ENCODE measurements around the gene ACOX1. TPM values are rescaled to one million over a fixed set of nuclear protein-coding genes. Genes with fewer than 3 reads are reported as not detected.
A peak's percentile ranks its signal among the peaks of the same experiment; 100 is the strongest.

ACOX1 gene
- total and polyA plus RNA-seq, 2 of the 13 experiments (the other 11 are each of a cell fraction or from before 2014, with no cell fraction given): 86.4 to 120 TPM

- peak; percentile 74 for TF ChIP-seq ARID5B (CRISPR knock-in tag; IDR thresholded peaks at IDR 0.05)
- TF ChIP-seq ZNF589 (CRISPR knock-in tag; conservative IDR thresholded peaks at IDR 0.05): peak; percentile 64; the same call in 1 of the 2 replicates
- no peak for TF ChIP-seq DBP (CRISPR knock-in tag; IDR thresholded peaks at IDR 0.05; ENCODE audit: not compliant biosample characterization)
- TF ChIP-seq CHD2 (IDR thresholded peaks at IDR 0.05; ENCODE audit: low read depth, low read length): peak; percentile 64; the same call in 1 of the 2 replicates
- no peak for TF ChIP-seq ZNF850 (CRISPR knock-in tag; conservative IDR thresholded peaks at IDR 0.05)
- peak; percentile 89 for TF ChIP-seq ZNF317 (CRISPR knock-in tag; IDR thresholded peaks at IDR 0.05)
- peak; percentile 90 for TF ChIP-seq E2F2 (CRISPR knock-in tag; IDR thresholded peaks at IDR 0.05; ENCODE audit: borderline replicate concordance)
- no peak for TF ChIP-seq ZBTB40 (IDR thresholded peaks at IDR 0.05)
- peak; percentile 70; the same call in 1 of the 2 replicates for TF ChIP-seq ZBTB40 (CRISPR knock-in tag; IDR thresholded peaks at IDR 0.05)
- peak; percentile 84; the same call in 1 of the 2 replicates for TF ChIP-seq ZNF878 (CRISPR knock-in tag; IDR thresholded peaks at IDR 0.05)
- peak; percentile 40; the same call in 1 of the 2 replicates for TF ChIP-seq MTA1 (CRISPR knock-in tag; IDR thresholded peaks at IDR 0.05; ENCODE audit: borderline replicate concordance)
- peak; percentile 93 for TF ChIP-seq BRD4 (CRISPR knock-in tag; IDR thresholded peaks at IDR 0.05)
- TF ChIP-seq NR2C2 (CRISPR knock-in tag; IDR thresholded peaks at IDR 0.05; ENCODE audit: borderline replicate concordance): peak; percentile 87
Observed at GRCh38 chr17:75940727-75941441, 38.1 kb downstream of the ACOX1 start, which contains the start of gene FBF1 (continued).
